Right atrium auricular region (tissue), 2 donors: Measurements from ENCODE around the gene PHACTR1. TPM values are rescaled to one million over a fixed set of nuclear protein-coding genes. Genes with fewer than 3 reads are reported as not detected.

Experiments used
- DNase-seq: peaks from one replicate; pipeline ENCODE4 v3.0.0-alpha.2; 2019; ENCODE audit warnings: low spot score
- H3K27ac ChIP-seq, 2 donors: fragments of 200-600 bp; sonication (generic); 1 replicate in 1 of 2; 2 replicates in 1 of 2; pipeline ENCODE4 v1.5.1; 2016 to 2019
- H3K27me3 ChIP-seq, 2 donors: fragments of 200-600 bp; sonication (generic); one replicate each; pipeline versions ENCODE4 v1.5.1 to v1.6.0; 2017 to 2019
- H3K36me3 ChIP-seq: fragments of 200-600 bp; sonication (generic); one replicate; pipeline ENCODE4 v1.5.1; 2016
- H3K4me1 ChIP-seq, 2 donors: fragments of 200-600 bp; sonication (generic); one replicate each; pipeline versions ENCODE4 v1.5.1 to v1.6.0; 2017 to 2019
- H3K4me3 ChIP-seq, 2 donors: fragments of 200-600 bp; sonication (generic); 1 replicate in 1 of 2; 2 replicates in 1 of 2; pipeline ENCODE4 v1.5.1; 2017 to 2019; ENCODE audit warnings: mild to moderate bottlenecking in 1 of 2, moderate library complexity in 1 of 2
- H3K9me3 ChIP-seq, 2 donors: fragments of 200-600 bp; sonication (generic); one replicate each; pipeline ENCODE4 v1.5.1; 2019
- CTCF ChIP-seq, 2 donors: fragments of 200-600 bp; sonication (generic); IDR thresholded peaks; one replicate each; pipeline ENCODE4 v1.5.1; 2019; ENCODE audit warnings: antibody characterized with exemption in 2 of 2
- total RNA-seq, 2 donors: library from RNA; depleted of rRNA; stranded (reverse); fragments of >200 nt; gene quantifications; one replicate each; pipeline ENCODE4 v1.1.0, GENCODE V29; 2016

Gene PHACTR1
- total RNA-seq, 2 donors from 2014 or later = 19.1 to 46.0 TPM

- DNase-seq = no peak
- H3K36me3 ChIP-seq = no peaks in the 10 kb centered on the region
- H3K9me3 ChIP-seq = no peaks in the 10 kb centered on the region
- no peaks in the 10 kb centered on the region for H3K4me1 ChIP-seq
- H3K27me3 ChIP-seq = no peaks in the 10 kb centered on the region
- TF ChIP-seq CTCF (IDR thresholded peaks at IDR 0.05) = peak; percentile 35 to 67
- no peak overlapping the region for H3K27ac ChIP-seq
- H3K4me3 ChIP-seq = no peak overlapping the region
Measured at GRCh38 chr6:12844284-12845223, 128.0 kb downstream of the PHACTR1 start.

- Histone ChIP-seq H3K27ac (no peak overlapping the region), H3K27me3 (no peaks in the 10 kb centered on the region), H3K9me3 (no peaks in the 10 kb centered on the region), H3K4me3 (no peak overlapping the region), H3K4me1 (no peaks in the 10 kb centered on the region), H3K36me3 (no peaks in the 10 kb centered on the region)
- TF ChIP-seq CTCF (IDR thresholded peaks at IDR 0.05) = no peak
- no peak for DNase-seq
Measured at GRCh38 chr6:12845224-12846004, 128.8 kb downstream of the PHACTR1 start.

GRCh38 chr6:12848964-12849808, 132.6 kb downstream of the PHACTR1 start:
- Histone ChIP-seq H3K9me3 (no peaks in the 10 kb centered on the region), H3K36me3 (no peaks in the 10 kb centered on the region), H3K27me3 (no peaks in the 10 kb centered on the region), H3K4me1 (no peaks in the 10 kb centered on the region), H3K4me3 (no peak overlapping the region), H3K27ac (no peak overlapping the region)
- no peak for TF ChIP-seq CTCF (IDR thresholded peaks at IDR 0.05)
- no peak for DNase-seq

- no peak overlapping the region for H3K27ac ChIP-seq
- no peaks in the 10 kb centered on the region for H3K9me3 ChIP-seq
- no peak for TF ChIP-seq CTCF (IDR thresholded peaks at IDR 0.05)
- no peaks in the 10 kb centered on the region for H3K27me3 ChIP-seq
- no peak overlapping the region for H3K4me3 ChIP-seq
- H3K36me3 ChIP-seq = no peaks in the 10 kb centered on the region
- no peaks in the 10 kb centered on the region for H3K4me1 ChIP-seq
- no peak for DNase-seq
Measured at GRCh38 chr6:12849809-12850198, 133.2 kb downstream of the PHACTR1 start.

GRCh38 chr6:12851123-12851695, 134.6 kb downstream of the PHACTR1 start:
- Histone ChIP-seq H3K27me3 (no peaks in the 10 kb centered on the region), H3K9me3 (no peaks in the 10 kb centered on the region), H3K27ac (no peak overlapping the region), H3K4me3 (no peak overlapping the region), H3K36me3 (no peaks in the 10 kb centered on the region), H3K4me1 (no peaks in the 10 kb centered on the region)
- no peak for TF ChIP-seq CTCF (IDR thresholded peaks at IDR 0.05)
- DNase-seq = no peak
